GM12878 (cell line): ENCODE data around the gene ELAC1. TPM values are rescaled to one million over a fixed set of nuclear protein-coding genes. Genes with fewer than 3 reads are reported as not detected.

Experiments
- BACH1 ChIP-seq: fragments of 450-650 bp; IDR thresholded peaks from 2 replicates; pipeline ENCODE4 v1.6.1; 2017; ENCODE audit warnings: mild to moderate bottlenecking, borderline replicate concordance
- BCL11A ChIP-seq: IDR thresholded peaks from 2 replicates; pipeline ENCODE4 v1.6.1; 2011; ENCODE audit warnings: low read depth, low read length
- CBX5 ChIP-seq: sonication (generic); IDR thresholded peaks from 2 replicates; pipeline ENCODE4 v1.6.1; 2016; ENCODE audit warnings: low read depth, moderate library complexity, mild to moderate bottlenecking, inconsistent platforms
- CEBPB ChIP-seq, 2 experiments: fragments of 150-350 bp in 1 of 2; IDR thresholded peaks; 2 replicates each; pipeline ENCODE4 v1.6.1; 2012 to 2014; ENCODE audit warnings: low read depth in 2 of 2, low read length in 2 of 2, borderline replicate concordance in 1 of 2, inconsistent platforms in 1 of 2
- EED ChIP-seq: sonication (generic); IDR thresholded peaks from 2 replicates; pipeline ENCODE4 v1.6.1; 2016; ENCODE audit warnings: antibody characterized with exemption, low read depth
- EZH2 ChIP-seq: IDR thresholded peaks from 2 replicates; pipeline ENCODE4 v1.6.1; 2012; ENCODE audit warnings: low read depth, mild to moderate bottlenecking, control low read depth, inconsistent platforms, low read length, borderline replicate concordance; ENCODE audit not compliant: control insufficient read depth
- FOXM1 ChIP-seq: IDR thresholded peaks from 2 replicates; pipeline ENCODE4 v1.6.1; 2012; ENCODE audit warnings: low read depth, mild to moderate bottlenecking, inconsistent platforms, low read length, moderate library complexity
- NBN ChIP-seq: fragments of 450-650 bp; IDR thresholded peaks from 2 replicates; pipeline ENCODE4 v1.6.1; 2016
- NR2C1 ChIP-seq: fragments of 450-650 bp; IDR thresholded peaks from 2 replicates; pipeline ENCODE4 v1.6.1; 2017; ENCODE audit warnings: antibody characterized with exemption, mild to moderate bottlenecking, moderate library complexity
- PAX8 ChIP-seq: fragments of 450-650 bp; IDR thresholded peaks from 2 replicates; pipeline ENCODE4 v1.6.1; 2017; ENCODE audit warnings: mild to moderate bottlenecking, moderate library complexity
- PML ChIP-seq: IDR thresholded peaks from 2 replicates; pipeline ENCODE4 v1.6.1; 2012; ENCODE audit warnings: low read length, inconsistent platforms
- POU2F2 ChIP-seq: IDR thresholded peaks from 3 replicates; pipeline ENCODE4 v1.6.1; 2011; ENCODE audit warnings: low read depth, mild to moderate bottlenecking, low read length, borderline replicate concordance
- RAD21 ChIP-seq: IDR thresholded peaks from 2 replicates; pipeline ENCODE4 v1.6.1; 2011; ENCODE audit warnings: mild to moderate bottlenecking, low read depth, low read length, moderate library complexity; ENCODE audit not compliant: insufficient read depth
- SMAD5 ChIP-seq: IDR thresholded peaks from 2 replicates; pipeline ENCODE4 v1.6.1; 2016; ENCODE audit warnings: antibody characterized with exemption, low read depth
- SMARCA5 ChIP-seq: fragments of 450-650 bp; IDR thresholded peaks from 2 replicates; pipeline ENCODE4 v1.6.1; 2017; ENCODE audit warnings: mild to moderate bottlenecking
- STAT1 ChIP-seq: fragments of 450-650 bp; conservative IDR thresholded peaks from 2 replicates; pipeline ENCODE4 v1.6.1; 2014; ENCODE audit warnings: antibody characterized with exemption, mild to moderate bottlenecking
- SUZ12 ChIP-seq: fragments of 200-600 bp; sonication (generic); IDR thresholded peaks from one replicate; pipeline ENCODE4 v1.6.1; 2018; ENCODE audit warnings: antibody characterized with exemption, mild to moderate bottlenecking; ENCODE audit not compliant: unreplicated experiment
- TARDBP ChIP-seq: IDR thresholded peaks from 2 replicates; pipeline ENCODE4 v1.6.1; 2016; ENCODE audit warnings: borderline replicate concordance
- ZBED1 ChIP-seq: IDR thresholded peaks from 2 replicates; pipeline ENCODE4 v1.6.1; 2016; ENCODE audit warnings: borderline replicate concordance
- ZZZ3 ChIP-seq: IDR thresholded peaks from 2 replicates; pipeline ENCODE4 v1.6.1; 2011; ENCODE audit warnings: low read depth; ENCODE audit not compliant: control insufficient read depth, insufficient read length
- polyA plus RNA-seq, 11 experiments: library from polyadenylated mRNA; depleted of rRNA in 4 of 11; unstranded in 6 of 11; stranded (reverse) in 5 of 11; fragments of >200 nt; fragmentation: Nextera tagmentation in 4 of 11; fragmentation: Illumina TruSeq in 1 of 11; extraction: Ambion mirVana in 4 of 11; extraction: Trizol in 1 of 11; gene quantifications; 1 replicate in 1 of 11; 2 replicates in 10 of 11; pipeline versions ENCODE4 v1.2.1 to v1.2.3, GENCODE V29; 2011 to 2016; ENCODE audit warnings: inconsistent platforms in 2 of 11, missing spikeins in 2 of 11, low read depth in 1 of 11
- total RNA-seq, 4 experiments: library from RNA; depleted of rRNA in 3 of 4; stranded (reverse); fragments of >200 nt in 3 of 4; fragmentation: Illumina TruSeq in 1 of 4; extraction: Trizol in 1 of 4; gene quantifications; 2 replicates each; pipeline versions ENCODE4 v1.2.1 to v1.2.3, GENCODE V29; 2013 to 2021
- TF ChIP-seq, protein P1 (sequence below): fragments of 450-650 bp; IDR thresholded peaks from 2 replicates; pipeline ENCODE4 v1.6.1; 2018; ENCODE audit warnings: borderline replicate concordance, mild to moderate bottlenecking; ENCODE audit not compliant: partially characterized antibody
- TF ChIP-seq, protein P2 (sequence below): fragments of 450-650 bp; IDR thresholded peaks from 2 replicates; pipeline ENCODE4 v1.6.1; 2014; ENCODE audit warnings: mild to moderate bottlenecking
- TF ChIP-seq, protein P3 (sequence below): IDR thresholded peaks from 2 replicates; pipeline ENCODE4 v1.6.1; 2012; ENCODE audit warnings: improper control_type of control experiment, low read depth, low read length; ENCODE audit not compliant: insufficient replicate concordance

ELAC1 gene
- total and polyA plus RNA-seq, 10 of the 15 experiments (the other 5 are each of a cell fraction or from before 2014, with no cell fraction given): 4.9 to 23.0 (median 9.8) TPM

DNA sequence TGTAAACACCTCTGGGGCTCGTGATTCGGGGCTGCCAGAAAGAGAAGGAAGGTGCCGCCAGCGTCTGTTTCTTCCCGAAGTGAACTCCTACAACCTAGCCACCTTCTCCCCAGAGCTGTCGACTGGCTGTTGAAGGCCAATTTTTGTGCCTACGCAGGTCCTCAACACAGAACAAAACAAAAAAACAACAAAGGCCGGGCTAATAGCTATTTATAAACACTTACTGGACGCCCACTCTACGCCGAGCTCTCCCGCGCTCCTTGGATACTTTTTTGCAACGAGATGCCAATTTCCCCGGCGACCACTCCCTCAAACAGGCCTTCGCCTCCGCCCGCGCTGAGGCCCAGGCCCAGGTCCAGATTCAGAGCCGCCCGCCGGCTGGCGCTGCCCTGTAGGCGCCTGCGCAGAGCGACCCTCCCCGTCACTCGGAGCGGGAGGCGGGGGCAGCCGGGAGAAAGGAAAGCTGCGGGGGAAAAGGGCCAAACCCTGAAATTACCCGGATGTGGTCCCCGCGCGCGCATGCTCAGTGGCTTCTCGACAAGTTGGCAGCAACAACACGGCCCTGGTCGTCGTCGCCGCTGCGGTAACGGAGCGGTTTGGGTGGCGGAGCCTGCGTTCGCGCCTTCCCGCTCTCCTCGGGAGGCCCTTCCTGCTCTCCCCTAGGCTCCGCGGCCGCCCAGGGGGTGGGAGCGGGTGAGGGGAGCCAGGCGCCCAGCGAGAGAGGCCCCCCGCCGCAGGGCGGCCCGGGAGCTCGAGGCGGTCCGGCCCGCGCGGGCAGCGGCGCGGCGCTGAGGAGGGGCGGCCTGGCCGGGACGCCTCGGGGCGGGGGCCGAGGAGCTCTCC lies 62.1 kb downstream of the ELAC1 start, which contains the start of gene SMAD4 (continued):
- TF ChIP-seq, protein P1, sequence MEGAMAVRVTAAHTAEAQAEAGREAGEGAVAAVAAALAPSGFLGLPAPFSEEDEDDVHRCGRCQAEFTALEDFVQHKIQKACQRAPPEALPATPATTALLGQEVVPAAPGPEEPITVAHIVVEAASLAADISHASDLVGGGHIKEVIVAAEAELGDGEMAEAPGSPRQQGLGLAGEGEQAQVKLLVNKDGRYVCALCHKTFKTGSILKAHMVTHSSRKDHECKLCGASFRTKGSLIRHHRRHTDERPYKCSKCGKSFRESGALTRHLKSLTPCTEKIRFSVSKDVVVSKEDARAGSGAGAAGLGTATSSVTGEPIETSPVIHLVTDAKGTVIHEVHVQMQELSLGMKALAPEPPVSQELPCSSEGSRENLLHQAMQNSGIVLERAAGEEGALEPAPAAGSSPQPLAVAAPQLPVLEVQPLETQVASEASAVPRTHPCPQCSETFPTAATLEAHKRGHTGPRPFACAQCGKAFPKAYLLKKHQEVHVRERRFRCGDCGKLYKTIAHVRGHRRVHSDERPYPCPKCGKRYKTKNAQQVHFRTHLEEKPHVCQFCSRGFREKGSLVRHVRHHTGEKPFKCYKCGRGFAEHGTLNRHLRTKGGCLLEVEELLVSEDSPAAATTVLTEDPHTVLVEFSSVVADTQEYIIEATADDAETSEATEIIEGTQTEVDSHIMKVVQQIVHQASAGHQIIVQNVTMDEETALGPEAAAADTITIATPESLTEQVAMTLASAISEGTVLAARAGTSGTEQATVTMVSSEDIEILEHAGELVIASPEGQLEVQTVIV: no peak
- TF ChIP-seq NR2C1 (peak; percentile 34; the same call in 1 of the 2 replicates), SMARCA5 (no peak), ZZZ3 (no peak), STAT1 (0 out of 2 replicates have a peak, but pooled peaks have one; percentile 47), BACH1 (peak; percentile 36), PML (peak; percentile 39; the same call in 1 of the 2 replicates), CEBPB (IDR thresholded peaks at IDR 0.05; ENCODE audit: borderline replicate concordance in 1 of 2, low read depth in 2 of 2, low read length in 2 of 2) (no peak), BCL11A (no peak), FOXM1 (no peak), RAD21 (no peak), EZH2 (no peak), TARDBP (no peak), SUZ12 (no peak), ZBED1 (no peak), CBX5 (no peak), PAX8 (no peak), EED (peak; percentile 68; the same call in 1 of the 2 replicates), NBN (no peak), SMAD5 (peak; percentile 41; the same call in 1 of the 2 replicates), POU2F2 (peak; percentile 57; the same call in 1 of the 3 replicates)
- TF ChIP-seq, protein P2, sequence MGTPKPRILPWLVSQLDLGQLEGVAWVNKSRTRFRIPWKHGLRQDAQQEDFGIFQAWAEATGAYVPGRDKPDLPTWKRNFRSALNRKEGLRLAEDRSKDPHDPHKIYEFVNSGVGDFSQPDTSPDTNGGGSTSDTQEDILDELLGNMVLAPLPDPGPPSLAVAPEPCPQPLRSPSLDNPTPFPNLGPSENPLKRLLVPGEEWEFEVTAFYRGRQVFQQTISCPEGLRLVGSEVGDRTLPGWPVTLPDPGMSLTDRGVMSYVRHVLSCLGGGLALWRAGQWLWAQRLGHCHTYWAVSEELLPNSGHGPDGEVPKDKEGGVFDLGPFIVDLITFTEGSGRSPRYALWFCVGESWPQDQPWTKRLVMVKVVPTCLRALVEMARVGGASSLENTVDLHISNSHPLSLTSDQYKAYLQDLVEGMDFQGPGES: no peak
- TF ChIP-seq, protein P3, sequence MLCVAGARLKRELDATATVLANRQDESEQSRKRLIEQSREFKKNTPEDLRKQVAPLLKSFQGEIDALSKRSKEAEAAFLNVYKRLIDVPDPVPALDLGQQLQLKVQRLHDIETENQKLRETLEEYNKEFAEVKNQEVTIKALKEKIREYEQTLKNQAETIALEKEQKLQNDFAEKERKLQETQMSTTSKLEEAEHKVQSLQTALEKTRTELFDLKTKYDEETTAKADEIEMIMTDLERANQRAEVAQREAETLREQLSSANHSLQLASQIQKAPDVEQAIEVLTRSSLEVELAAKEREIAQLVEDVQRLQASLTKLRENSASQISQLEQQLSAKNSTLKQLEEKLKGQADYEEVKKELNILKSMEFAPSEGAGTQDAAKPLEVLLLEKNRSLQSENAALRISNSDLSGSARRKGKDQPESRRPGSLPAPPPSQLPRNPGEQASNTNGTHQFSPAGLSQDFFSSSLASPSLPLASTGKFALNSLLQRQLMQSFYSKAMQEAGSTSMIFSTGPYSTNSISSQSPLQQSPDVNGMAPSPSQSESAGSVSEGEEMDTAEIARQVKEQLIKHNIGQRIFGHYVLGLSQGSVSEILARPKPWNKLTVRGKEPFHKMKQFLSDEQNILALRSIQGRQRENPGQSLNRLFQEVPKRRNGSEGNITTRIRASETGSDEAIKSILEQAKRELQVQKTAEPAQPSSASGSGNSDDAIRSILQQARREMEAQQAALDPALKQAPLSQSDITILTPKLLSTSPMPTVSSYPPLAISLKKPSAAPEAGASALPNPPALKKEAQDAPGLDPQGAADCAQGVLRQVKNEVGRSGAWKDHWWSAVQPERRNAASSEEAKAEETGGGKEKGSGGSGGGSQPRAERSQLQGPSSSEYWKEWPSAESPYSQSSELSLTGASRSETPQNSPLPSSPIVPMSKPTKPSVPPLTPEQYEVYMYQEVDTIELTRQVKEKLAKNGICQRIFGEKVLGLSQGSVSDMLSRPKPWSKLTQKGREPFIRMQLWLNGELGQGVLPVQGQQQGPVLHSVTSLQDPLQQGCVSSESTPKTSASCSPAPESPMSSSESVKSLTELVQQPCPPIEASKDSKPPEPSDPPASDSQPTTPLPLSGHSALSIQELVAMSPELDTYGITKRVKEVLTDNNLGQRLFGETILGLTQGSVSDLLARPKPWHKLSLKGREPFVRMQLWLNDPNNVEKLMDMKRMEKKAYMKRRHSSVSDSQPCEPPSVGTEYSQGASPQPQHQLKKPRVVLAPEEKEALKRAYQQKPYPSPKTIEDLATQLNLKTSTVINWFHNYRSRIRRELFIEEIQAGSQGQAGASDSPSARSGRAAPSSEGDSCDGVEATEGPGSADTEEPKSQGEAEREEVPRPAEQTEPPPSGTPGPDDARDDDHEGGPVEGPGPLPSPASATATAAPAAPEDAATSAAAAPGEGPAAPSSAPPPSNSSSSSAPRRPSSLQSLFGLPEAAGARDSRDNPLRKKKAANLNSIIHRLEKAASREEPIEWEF: no peak
